ENCODE data around the gene PLD5.
"Not testable (repeated sequence)": the region's sequence is repeated elsewhere in the genome, so short reads cannot be mapped to it uniquely, and the experiment has no call there.

PLD5 gene

DNA sequence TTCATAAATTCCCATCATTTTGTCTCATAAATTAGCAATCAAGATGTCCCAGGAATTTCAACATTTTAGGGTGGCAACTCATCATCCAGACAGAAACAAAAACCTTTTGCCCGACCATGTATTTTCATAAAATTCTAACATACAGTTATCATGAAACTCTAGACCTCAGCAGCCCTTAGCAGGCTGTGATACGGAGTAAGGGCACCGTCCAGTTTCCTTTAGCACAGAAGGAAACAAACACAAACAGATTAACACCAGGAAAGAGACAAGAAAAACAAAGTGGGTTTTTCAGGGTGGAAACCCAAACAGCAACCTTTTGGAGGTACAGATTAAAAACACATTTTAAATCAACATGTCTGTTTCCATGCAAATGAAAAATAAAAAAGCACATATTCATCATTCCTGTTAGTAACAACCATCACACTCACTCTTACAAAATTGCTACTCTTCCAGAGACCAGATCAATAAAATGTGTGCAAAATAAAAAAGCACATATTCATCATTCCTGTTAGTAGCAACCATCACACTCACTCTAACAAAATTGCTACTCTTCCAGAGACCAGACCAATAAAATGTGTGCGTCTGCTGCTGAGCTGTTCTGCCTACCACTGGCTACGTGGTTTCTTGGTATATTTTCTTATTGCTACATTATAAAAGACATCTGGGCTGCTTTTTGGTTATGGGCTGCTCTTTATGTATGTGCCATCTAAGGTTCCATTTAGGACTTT is 241.6 kb downstream of the PLD5 start:
- not testable (repeated sequence) for H3K36me3 ChIP-seq (replicated peaks; ENCODE audit: insufficient read depth, low read length); H3K4me3 ChIP-seq (ENCODE audit: low read length); H3K27ac ChIP-seq (ENCODE audit: low read length); DNase-seq; H3K9me2 ChIP-seq (replicated peaks; ENCODE audit: insufficient read depth, low read length); H3K4me1 ChIP-seq (ENCODE audit: low read length); H4K20me1 ChIP-seq (ENCODE audit: insufficient read depth, low read length); H3F3A ChIP-seq (ENCODE audit: insufficient read depth, low read length); H3K79me2 ChIP-seq (ENCODE audit: low read length); H3K9ac ChIP-seq (ENCODE audit: low read length); H3K9me3 ChIP-seq (replicated peaks; ENCODE audit: insufficient read depth, low read length); H3K27me3 ChIP-seq (replicated peaks; ENCODE audit: insufficient read depth, low read length); H3K4me2 ChIP-seq (ENCODE audit: low read depth, low read length); H2AFZ ChIP-seq (ENCODE audit: low read length)

DNA sequence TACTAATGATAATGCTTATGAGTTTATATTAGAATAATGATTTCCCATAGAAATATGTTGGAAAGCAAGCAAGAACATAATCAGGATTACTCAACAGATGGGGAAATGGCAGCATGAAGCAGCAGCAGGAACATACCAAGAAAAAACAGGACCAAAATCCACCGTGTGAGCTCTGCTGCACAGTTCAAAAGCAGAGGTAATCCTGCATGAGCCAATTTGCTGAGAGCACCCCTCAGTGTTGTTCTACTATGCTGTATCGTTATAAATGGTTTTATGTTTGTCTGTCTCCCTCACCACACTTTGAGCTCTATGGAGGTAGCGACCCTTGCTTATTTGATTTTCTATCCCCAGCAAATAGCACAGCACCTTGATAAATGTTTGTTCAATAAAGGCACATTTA is 246.1 kb downstream of the PLD5 start:
- not testable (repeated sequence) for DNase-seq; H3K9ac ChIP-seq (ENCODE audit: low read length); H3K4me3 ChIP-seq (ENCODE audit: low read length); H3K79me2 ChIP-seq (ENCODE audit: low read length); H3K27me3 ChIP-seq (replicated peaks; ENCODE audit: insufficient read depth, low read length); H3K4me2 ChIP-seq (ENCODE audit: low read depth, low read length); H3K9me3 ChIP-seq (replicated peaks; ENCODE audit: insufficient read depth, low read length); H3K27ac ChIP-seq (ENCODE audit: low read length); H4K20me1 ChIP-seq (ENCODE audit: insufficient read depth, low read length); H3K36me3 ChIP-seq (replicated peaks; ENCODE audit: insufficient read depth, low read length); H3F3A ChIP-seq (ENCODE audit: insufficient read depth, low read length); H3K4me1 ChIP-seq (ENCODE audit: low read length); H2AFZ ChIP-seq (ENCODE audit: low read length); H3K9me2 ChIP-seq (replicated peaks; ENCODE audit: insufficient read depth, low read length)

DNA sequence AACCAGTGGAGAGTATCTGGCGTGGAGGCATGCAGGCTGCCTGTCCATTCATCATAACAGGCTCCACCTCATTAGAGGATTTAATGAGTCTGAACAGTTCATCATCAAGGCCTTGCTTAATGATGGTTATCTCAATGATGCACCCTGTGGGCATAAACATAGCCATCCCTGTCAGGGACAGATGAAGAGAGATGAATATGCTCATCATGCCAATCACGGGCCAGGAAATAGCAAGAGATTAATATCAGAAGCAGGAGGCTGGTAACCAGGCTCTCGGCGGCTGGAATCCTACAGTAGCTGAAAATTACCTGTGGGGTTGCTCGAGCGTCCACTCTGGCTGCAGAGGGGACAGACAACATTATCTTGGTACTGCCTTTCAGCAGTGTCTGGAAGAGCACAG is 247.7 kb downstream of the PLD5 start:
- not testable (repeated sequence) for H3K36me3 ChIP-seq (replicated peaks; ENCODE audit: insufficient read depth, low read length); H3K27me3 ChIP-seq (replicated peaks; ENCODE audit: insufficient read depth, low read length); H3K79me2 ChIP-seq (ENCODE audit: low read length); DNase-seq; H3F3A ChIP-seq (ENCODE audit: insufficient read depth, low read length); H3K9ac ChIP-seq (ENCODE audit: low read length); H4K20me1 ChIP-seq (ENCODE audit: insufficient read depth, low read length); H3K9me3 ChIP-seq (replicated peaks; ENCODE audit: insufficient read depth, low read length); H2AFZ ChIP-seq (ENCODE audit: low read length); H3K27ac ChIP-seq (ENCODE audit: low read length); H3K9me2 ChIP-seq (replicated peaks; ENCODE audit: insufficient read depth, low read length); H3K4me2 ChIP-seq (ENCODE audit: low read depth, low read length); H3K4me3 ChIP-seq (ENCODE audit: low read length); H3K4me1 ChIP-seq (ENCODE audit: low read length)

DNA sequence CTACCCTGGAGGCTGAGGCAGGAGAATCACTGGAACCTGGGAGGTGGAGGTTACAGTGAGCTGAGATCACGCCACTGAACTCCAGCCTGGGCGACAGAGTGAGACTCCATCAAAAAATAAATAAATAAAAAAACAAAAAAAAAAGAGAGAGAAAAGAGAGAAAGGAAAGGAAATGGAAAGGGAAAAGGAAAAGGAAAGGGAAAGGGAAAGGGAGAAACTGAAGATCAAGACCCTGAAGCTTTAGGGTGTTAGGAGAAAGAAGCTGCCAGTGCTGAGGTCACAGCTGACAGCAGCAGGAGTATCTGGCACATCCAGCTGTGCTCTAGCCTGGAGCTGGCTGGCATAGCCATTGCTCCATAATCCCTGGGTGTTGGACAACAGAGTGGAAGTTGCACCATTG is 257.5 kb downstream of the PLD5 start:
- H3K36me3 ChIP-seq (replicated peaks; ENCODE audit: insufficient read depth, low read length); H3K9me3 ChIP-seq (replicated peaks; ENCODE audit: insufficient read depth, low read length): not testable (repeated sequence)

DNA sequence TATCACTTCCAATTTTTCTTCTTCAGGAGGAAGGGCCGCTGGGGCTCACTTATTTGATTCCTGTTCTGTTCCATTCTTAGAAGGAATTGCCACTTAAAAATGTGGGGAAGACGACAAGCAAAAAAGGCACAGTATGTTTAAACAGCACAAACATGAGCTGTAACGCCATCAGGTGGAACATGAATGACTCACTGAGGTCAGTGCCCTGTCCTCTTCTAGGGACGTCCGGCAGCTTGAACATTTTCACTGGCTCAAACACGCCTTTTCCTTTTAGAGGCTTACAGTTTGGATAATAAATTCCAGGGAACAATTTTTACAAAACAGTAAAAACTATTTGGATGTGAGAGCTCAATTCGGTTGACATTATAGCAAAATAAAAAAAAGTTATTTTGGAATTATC is 260.1 kb downstream of the PLD5 start:
- H3K4me3 ChIP-seq (ENCODE audit: low read length); H3K4me1 ChIP-seq (ENCODE audit: low read length); H2AFZ ChIP-seq (ENCODE audit: low read length); H3K79me2 ChIP-seq (ENCODE audit: low read length); H3F3A ChIP-seq (ENCODE audit: insufficient read depth, low read length); H3K36me3 ChIP-seq (replicated peaks; ENCODE audit: insufficient read depth, low read length); H3K27ac ChIP-seq (ENCODE audit: low read length); H3K9me3 ChIP-seq (replicated peaks; ENCODE audit: insufficient read depth, low read length); H3K4me2 ChIP-seq (ENCODE audit: low read depth, low read length); DNase-seq; H3K9ac ChIP-seq (ENCODE audit: low read length); H4K20me1 ChIP-seq (ENCODE audit: insufficient read depth, low read length); H3K9me2 ChIP-seq (replicated peaks; ENCODE audit: insufficient read depth, low read length); H3K27me3 ChIP-seq (replicated peaks; ENCODE audit: insufficient read depth, low read length): not testable (repeated sequence)

More for the DNA sequence above, 257.5 kb downstream of the PLD5 start:
- H3K4me1 ChIP-seq (ENCODE audit: low read length); DNase-seq; H3K4me2 ChIP-seq (ENCODE audit: low read depth, low read length); H2AFZ ChIP-seq (ENCODE audit: low read length); H3K27me3 ChIP-seq (replicated peaks; ENCODE audit: insufficient read depth, low read length); H3K27ac ChIP-seq (ENCODE audit: low read length); H3F3A ChIP-seq (ENCODE audit: insufficient read depth, low read length); H3K4me3 ChIP-seq (ENCODE audit: low read length); H3K9ac ChIP-seq (ENCODE audit: low read length); H3K9me2 ChIP-seq (replicated peaks; ENCODE audit: insufficient read depth, low read length); H4K20me1 ChIP-seq (ENCODE audit: insufficient read depth, low read length); H3K79me2 ChIP-seq (ENCODE audit: low read length): not testable (repeated sequence)

DNA sequence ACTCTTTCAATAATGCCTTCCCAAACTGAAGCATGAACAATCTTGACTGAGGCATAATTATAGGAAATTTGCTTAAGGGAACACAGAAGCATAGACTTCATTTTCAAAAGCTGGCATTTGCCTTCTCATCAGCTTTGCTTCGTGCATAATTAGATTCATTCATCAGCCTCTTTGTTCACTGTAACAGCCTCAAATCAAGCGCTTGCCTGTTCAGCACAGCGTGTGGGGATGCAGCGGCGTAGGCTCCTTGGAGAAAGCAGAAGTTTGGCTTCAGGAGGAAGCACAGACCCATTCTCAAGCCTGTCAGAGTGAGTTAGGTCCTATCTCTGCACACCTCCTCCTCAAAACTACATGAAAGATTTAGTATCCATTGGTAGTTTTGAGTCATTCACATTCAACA is 279.2 kb downstream of the PLD5 start:
- Histone ChIP-seq H3K9me2 (replicated peaks; ENCODE audit: insufficient read depth, low read length) (no peaks in the 10 kb centered on the region), H3K27me3 (replicated peaks; ENCODE audit: insufficient read depth, low read length) (no peaks in the 10 kb centered on the region), H3F3A (ENCODE audit: insufficient read depth, low read length) (no peaks in the 10 kb centered on the region), H3K4me1 (ENCODE audit: low read length) (peaks cover 4% of the 10 kb centered on the region; the same call in 1 of the 2 replicates), H3K79me2 (ENCODE audit: low read length) (no peaks in the 10 kb centered on the region), H3K36me3 (replicated peaks; ENCODE audit: insufficient read depth, low read length) (no peaks in the 10 kb centered on the region), H3K4me2 (ENCODE audit: low read depth, low read length) (no peak overlapping the region), H3K4me3 (ENCODE audit: low read length) (no peak overlapping the region), H3K9me3 (replicated peaks; ENCODE audit: insufficient read depth, low read length) (no peaks in the 10 kb centered on the region), H3K9ac (ENCODE audit: low read length) (no peak overlapping the region), H4K20me1 (ENCODE audit: insufficient read depth, low read length) (no peaks in the 10 kb centered on the region), H2AFZ (ENCODE audit: low read length) (no peak overlapping the region), H3K27ac (ENCODE audit: low read length) (no peak overlapping the region)
- DNase-seq = no peak
- TF ChIP-seq CTCF (IDR thresholded peaks at IDR 0.05; ENCODE audit: low read length) (no peak), EZH2 (optimal IDR thresholded peaks at IDR 0.05; ENCODE audit: low read depth, low read length) (no peak), EZH2phosphoT487 (IDR thresholded peaks at IDR 0.05; ENCODE audit: low read length) (no peak)

Measured in MM.1S (cell line).